ENCODE results near the gene RASSF5.

Gene RASSF5, protein sequence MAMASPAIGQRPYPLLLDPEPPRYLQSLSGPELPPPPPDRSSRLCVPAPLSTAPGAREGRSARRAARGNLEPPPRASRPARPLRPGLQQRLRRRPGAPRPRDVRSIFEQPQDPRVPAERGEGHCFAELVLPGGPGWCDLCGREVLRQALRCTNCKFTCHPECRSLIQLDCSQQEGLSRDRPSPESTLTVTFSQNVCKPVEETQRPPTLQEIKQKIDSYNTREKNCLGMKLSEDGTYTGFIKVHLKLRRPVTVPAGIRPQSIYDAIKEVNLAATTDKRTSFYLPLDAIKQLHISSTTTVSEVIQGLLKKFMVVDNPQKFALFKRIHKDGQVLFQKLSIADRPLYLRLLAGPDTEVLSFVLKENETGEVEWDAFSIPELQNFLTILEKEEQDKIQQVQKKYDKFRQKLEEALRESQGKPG

DNA sequence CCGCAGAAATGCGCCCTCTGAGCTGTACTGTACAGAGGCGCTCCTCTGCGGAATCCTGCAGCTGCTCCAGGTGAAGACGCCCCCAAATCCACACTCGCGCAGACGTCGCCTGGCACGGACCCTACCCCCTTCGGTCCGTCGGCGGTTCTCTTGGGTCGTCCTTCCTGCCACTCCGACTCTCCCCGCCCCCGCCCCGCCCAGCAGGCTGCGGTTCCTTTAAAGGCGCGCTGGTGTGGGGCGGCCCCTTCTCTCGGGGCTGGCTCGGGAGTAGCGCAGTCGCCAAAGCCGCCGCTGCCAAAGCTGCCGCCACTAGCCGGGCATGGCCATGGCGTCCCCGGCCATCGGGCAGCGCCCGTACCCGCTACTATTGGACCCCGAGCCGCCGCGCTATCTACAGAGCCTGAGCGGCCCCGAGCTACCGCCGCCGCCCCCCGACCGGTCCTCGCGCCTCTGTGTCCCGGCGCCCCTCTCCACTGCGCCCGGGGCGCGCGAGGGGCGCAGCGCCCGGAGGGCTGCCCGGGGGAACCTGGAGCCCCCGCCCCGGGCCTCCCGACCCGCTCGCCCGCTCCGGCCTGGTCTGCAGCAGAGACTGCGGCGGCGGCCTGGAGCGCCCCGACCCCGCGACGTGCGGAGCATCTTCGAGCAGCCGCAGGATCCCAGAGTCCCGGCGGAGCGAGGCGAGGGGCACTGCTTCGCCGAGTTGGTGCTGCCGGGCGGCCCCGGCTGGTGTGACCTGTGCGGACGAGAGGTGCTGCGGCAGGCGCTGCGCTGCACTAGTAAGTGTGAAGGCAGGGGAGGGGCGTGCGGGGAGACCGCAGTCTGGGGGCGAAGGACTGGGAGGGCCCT lies at the start of gene RASSF5:
Gene RASSF5, plus strand, starts transcription at position 248 of the 846 bp plus-strand sequence. Its CDS starts 72 bp downstream, at position 320.
- peak; percentile 63 to 86 (median 66) for DNase-seq (ENCODE audit: low read depth in 3 of 3)

DNA sequence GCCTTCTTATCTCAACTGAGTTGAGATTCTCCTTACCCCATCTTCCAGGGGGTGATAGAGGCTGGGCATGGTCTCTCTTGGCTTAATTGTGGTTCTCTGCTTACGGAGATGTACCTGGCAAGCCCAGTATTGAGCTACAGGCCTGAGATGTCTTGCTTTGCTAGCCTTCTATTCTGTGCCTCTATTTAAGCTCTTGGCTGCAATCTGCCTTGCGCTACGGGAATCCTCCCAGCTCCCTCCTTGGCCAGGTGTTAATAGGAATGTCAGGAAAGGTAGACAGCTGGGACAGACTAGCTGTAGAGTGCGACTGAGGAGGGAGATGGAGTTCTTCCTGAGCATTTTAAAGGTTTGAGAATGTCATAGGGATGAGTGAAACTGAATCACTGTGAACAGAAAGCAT lies 47.6 kb upstream of the RASSF5 start:
- no peak for DNase-seq (ENCODE audit: low read depth in 3 of 3)

DNA sequence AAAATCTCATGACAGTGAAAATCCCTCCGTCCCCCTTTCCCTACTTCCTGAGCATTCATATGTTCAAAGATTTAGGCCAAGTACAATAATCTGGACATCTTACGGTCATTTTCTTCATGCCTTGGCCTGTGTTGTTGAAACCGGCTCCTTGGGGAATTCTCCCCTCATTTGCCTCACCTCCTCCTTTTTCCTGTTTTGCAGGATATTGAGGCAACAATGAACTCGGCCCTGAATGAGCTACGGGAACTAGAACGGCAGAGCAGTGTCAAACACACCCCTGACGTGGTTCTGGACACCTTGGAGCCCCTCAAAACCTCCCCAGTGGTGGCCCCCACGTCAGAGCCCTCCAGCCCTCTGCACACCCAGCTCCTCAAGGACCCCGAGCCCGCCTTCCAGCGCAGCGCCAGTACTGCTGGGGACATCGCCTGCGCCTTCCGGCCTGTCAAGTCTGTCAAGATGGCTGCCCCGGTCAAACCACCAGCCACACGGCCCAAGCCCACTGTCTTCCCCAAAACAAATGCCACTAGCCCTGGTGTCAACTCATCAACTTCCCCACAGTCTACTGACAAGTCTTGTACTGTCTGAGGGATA lies 46.4 kb upstream of the RASSF5 start:
- no peak for DNase-seq (ENCODE audit: low read depth in 3 of 3)

DNA sequence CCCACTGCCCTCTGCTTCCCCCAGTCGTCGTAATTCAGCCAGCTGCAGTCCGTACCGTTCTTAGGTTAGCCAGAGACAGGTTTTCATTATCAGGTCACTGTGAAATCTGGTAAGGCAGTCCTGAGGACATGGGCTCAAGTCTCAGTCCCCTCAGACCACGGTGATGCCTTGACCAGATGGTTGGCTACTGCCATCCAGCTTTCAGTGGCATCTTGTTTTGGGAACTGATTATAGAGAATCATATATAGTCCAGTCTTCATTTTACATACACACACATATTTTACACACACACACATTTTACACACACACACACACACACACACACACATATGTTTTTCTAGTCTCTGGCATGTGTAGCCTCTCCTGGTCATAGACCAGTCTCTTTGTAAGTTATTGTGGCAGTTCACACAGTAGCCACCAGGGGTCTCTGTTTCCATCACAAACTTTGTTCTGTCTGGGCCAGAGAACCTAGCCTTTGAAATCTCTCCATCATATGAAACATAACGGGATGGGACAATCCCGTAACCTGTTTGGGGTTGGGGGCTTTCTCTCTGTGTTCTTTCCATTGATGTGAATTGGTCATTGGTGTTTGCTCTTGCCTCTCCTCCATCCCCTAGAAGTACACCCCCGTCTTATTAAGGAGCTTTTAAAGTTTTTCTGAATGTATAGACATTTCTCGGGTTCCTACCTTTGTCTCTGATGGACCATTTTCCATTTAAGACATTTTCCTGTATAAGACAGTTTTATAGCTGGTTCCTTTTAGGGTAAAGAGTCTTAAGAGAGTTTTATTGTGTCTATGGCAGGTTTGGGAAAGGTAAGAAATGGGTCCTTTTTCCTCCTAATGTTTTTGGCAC lies 45.5 kb upstream of the RASSF5 start:
- DNase-seq (ENCODE audit: low read depth in 3 of 3), result peak in 2 of 3 donors; percentile 50 to 62

DNA sequence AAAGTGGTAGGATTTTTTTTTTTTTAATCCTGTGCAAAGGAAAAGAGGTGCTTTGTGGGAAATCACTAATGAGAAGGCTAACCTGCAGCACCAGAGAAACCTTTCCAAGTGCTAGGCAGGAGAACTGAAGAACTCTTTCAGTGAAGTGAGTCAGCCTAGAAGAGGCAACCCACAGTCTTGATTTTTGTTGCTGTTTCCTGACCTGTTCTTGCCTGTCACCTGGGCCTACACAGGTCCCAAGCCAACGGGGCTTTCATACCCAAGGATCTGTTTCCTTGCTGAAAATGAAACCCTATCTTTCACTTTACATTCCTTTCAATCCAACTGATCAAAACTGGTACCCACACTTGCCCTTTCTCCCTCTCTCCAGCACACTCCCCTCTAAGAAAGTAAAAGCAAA lies 44.2 kb upstream of the RASSF5 start:
- no peak for DNase-seq (ENCODE audit: low read depth in 3 of 3)

DNA sequence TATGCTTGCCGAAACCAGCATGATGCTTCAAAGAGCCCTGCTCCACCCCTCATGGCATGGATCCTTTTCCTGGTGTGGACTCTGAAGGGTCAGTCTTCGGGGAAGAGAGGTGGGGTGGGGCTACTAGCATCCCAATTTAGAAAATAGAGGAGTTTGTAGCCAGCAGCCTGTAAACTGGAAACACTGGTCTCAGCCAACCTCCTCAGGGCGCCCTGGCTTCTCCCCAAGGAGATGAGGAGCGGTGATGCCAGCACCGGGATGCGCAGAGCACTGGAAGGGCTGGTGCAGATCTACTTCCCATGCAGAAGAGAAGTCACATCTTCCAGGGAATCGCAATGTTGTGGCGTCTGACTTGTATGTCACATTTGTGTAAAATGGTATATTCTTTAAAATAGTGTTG lies 43.4 kb upstream of the RASSF5 start:
- no peak for DNase-seq (ENCODE audit: low read depth in 3 of 3)

DNA sequence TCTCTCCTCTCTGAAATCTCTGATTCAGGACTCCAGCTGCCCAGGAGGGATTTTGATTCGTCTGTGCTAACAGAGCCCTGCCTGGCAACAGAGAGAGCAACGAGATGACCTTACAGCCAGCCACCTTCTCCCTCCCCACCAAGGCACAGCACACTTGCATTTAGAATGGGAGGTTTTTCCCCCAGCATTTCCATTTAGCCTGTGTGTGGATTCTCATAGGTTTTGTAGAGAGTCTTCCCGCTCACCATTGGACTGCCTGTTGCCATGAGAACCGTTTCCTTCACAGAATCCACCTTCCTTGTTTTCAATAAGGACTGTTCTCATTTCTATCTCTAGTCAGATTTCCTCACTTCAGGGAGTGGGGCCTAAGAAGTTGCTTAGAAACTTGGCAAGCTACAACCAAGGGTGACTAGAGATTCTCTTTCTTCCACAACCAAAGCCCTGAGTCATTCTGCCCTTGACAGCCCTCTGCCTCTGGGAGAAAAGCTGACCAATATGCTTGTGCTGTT lies 42.8 kb upstream of the RASSF5 start:
- no peak for DNase-seq (ENCODE audit: low read depth in 3 of 3)

DNA sequence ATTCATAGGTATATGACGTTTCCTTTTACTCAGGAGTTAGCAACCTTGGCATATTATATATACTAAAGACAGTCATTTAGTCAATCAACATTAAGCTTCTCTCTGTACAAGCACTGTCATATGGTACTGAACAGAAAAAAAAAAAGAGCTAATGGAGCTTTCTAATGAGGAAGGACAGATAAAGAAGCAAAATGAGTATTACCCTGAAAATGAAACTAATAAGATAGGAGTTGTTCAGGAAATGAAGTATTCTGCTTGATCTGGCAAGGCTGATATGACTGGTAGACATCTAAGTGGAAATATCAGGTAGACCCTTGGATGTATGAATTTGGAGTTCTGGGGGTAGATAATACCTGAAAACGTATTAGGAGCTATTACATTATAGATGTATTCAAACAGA lies 41.4 kb upstream of the RASSF5 start:
- DNase-seq (ENCODE audit: low read depth in 3 of 3), result no peak

DNA sequence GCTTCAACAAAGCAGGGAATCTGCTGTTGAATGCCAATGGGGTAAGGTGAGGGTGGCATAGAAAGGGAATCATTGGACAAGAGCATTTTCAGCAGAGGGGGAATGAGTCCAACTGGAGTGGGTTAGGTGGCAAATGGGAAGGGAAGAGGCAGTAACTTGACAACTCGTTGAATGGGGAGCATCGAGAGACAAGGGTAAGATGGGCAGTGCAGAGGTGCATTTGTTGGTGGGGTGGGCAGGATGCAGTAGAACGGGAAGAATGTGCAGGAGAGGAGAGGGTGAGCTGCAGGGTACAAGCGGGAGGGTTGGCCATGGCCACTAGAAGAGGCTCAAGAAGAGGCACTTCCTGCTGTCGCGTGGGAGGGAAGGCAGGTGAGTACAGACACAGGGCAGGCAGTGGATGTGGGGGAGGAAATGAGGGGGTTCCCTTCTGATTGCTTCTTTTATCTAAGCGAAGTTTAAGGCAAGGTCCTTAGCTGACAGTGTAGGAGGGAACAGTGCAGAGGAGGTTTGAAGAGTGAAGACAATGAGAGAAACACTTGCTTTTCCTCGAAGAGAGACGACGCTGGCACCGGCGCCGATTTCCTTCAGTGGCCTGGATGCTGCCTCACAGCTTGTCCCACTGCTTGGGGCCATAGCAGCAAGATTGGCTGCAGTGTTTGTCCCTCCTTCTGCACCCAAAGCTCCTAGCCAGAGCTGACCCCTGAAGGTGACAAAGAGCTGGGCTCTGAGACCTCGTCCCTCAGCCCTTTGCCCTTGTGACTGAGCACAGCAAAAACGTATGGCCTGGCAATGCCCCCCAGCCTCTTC lies 40.3 kb upstream of the RASSF5 start:
- DNase-seq (ENCODE audit: low read depth in 3 of 3), result no peak

DNA sequence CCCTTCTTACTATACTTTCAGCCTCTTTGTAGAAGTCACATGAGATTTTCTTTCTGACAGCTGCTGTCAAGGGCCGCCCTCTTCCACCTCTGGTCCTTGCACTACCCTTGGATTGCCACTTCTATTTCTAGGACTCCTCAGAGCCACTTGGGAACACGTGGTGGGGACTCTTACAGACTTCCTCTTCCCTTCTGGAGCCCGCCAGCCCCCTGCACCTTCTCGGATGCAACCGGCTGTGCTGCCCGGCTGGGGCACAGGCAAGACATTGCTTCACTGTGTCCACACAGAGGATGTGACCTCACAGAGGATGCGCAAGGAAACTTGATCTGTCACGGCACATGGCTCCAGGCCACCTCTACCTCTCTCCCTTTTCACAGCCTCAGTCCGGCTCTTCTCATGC lies 39.4 kb upstream of the RASSF5 start:
- DNase-seq (ENCODE audit: low read depth in 3 of 3), result no peak

DNA sequence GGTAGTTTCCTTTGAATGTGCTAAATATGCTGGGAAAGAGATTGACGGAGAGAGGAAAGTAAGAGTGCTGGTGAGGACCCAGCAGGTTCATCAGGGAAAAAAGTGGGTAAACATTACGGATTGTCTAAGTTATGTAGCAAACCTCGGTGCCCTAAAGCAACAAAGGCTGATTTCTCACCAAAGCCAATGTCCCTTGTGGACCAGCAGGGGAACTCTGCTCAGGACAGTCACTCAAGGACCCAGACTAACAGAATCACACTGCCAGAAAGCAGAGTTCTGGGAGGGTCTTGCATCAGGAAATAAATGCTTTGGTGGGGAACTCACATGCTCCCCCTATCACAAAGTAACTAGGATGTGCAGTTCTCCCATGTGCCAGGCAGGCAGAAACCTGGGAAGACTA lies 38.8 kb upstream of the RASSF5 start:
- DNase-seq (ENCODE audit: low read depth in 3 of 3), result no peak

DNA sequence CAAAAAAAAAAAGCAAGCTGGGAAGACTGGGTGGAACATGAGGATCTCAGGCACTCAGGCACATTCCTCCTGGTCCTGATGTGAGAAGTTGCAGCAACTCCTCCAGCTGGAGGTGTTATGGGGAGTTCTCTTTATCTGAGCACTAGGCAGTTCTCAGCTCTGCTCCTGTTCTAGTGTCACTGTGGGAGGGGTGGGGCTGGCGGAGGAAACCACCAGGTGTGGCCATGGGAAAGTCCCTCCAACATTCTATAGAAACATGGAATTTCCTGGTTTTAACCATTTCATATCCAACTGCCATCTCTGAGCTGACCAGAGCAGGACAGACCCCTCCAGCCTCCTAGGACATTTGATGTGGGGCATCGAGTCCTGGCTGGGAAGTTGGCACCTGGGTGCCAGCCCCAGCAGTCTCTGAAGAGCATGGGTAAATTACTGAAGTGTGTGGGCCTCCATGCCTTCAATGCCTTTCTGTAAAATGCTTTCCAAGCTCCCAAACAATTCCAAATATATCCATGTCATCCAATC lies 37.9 kb upstream of the RASSF5 start:
- no peak for DNase-seq (ENCODE audit: low read depth in 3 of 3)

DNA sequence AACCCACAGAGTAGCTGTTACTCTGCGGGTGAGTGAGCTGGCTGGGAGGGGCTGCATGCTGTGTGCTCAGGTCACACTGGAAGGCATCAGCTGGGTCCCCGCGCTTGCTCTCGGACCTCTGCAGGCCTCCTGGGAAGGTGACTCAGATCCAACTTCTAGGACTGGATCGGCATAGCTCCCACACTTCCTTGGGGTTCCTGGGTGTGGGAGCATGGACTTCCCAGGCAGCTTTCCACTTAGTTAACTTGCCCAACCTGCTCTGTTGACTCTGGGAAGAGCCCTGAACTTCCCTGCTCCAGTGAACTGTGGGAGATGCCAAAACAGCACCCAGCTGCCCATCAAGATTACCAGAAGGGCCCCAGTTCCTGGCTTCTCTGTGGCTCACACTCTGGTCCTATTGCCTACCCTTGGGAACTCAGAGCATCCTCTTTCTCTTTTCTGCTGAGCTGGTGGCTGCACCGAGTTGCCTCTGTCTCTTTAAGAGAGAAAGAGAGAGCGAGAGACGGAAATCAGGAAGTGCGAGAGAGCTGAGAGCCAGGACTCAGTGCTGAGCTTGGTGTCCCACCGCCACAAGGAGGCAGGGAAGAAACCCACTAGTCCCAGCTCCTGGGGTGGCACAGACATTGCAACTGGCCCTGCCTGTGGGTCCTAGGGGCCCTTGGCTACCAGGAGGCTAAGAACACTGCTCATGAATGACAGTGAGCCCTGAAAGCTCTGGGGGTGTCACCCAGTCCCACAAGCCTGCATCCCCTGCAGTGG lies 37.2 kb upstream of the RASSF5 start, which contains the start of gene IKBKE:
Gene IKBKE, plus strand, starts transcription at position 544 of the 759 bp plus-strand sequence. CDS start 2,752 bp downstream, outside the sequence.
- peak in 1 of 3 donors; percentile 23 for DNase-seq (ENCODE audit: low read depth in 3 of 3)

DNA sequence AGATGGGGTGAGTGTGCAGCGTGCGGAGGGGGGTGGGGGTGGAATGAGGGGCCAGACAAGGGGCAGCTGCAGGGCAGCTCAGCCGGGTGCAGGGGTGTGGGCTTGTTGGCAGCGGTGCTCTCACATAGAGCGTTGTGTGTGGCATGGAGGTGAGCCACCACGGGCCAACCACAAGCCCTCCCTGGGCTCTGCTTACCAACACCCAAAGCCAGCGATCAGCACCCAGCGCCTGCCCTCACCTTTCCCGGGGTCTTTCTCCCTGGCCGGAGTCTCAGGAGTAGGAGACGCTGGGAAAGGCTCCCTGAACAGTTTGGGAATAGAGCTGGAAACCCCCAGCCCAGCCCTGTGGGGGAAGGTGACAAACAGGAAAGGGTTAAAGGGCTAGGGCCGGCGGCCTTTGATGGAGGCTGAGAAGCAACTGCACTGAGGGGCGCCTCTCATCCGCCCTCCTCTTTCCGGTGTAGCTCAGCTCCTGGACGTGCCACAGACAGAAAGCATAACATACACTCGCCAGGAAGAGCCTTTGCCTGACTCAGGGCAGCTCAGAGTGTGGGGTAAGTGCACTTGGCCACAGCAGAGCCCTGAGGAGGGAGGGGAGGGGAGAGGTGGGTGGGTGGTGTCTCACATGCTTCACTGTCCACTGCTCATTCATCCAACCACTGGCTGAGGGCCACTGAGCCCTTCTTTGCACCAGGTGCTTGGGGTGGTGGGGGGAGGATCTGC lies 36.5 kb upstream of the RASSF5 start:
- DNase-seq (ENCODE audit: low read depth in 3 of 3), result peak in 1 of 3 donors; percentile 43

DNA sequence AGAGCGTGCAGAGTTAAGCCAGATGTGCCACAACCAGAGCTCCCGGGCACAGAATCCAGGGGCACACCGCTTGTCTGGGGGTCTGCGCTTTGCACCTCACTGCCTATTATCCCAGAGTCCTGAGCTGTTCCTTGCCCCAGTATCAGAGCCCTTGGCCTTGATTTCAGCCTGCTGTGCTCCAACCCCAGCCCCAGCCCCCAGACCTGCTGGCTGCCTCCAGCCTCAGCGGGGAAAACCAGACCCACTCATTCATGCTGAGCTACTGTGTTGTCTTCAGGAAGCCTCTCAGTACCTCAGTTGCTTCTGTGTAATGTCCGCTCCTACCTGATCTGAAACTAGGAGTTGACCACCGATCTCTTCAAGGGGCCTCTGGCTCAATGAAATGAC lies 35.9 kb upstream of the RASSF5 start:
- no peak for DNase-seq (ENCODE audit: low read depth in 3 of 3)

DNA sequence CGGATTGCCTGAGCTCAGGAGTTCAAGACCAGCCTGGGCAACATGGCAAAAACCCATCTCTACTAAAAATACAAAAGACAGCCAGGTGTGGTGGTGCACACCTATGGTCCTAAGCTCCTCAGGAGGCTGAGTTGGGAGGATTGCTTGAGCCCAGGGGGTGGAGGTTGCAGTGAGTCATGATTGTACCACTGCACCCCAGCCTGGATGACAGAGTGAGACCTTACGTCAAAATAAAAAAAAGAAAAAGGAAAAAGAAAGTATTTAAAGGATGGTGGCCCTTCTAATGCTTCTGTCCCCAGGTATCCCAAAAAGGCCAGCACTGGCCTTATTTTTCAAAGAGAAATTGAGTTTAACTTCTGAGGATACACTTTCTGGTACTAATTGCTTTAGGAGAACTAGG lies 35.3 kb upstream of the RASSF5 start:
- DNase-seq (ENCODE audit: low read depth in 3 of 3), result no peak

DNA sequence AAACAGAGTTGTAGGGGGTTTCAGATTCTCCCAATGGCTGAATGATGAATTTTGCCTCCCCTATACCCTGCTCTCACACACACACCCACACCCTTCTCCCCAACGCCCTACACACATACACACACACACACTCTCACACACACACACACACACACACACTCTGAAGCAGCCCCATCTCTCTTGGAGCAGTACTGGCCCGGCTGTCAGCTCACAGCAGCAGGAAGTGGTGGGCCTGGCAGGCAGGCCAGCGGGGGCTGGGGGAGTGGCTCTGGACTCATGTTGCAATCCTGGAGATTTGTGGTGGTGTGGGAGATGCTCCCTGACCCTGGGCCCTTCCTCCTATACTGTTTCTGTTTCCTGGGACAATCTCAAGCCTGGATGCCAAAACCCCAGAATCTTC lies 34.9 kb upstream of the RASSF5 start:
- no peak for DNase-seq (ENCODE audit: low read depth in 3 of 3)

DNA sequence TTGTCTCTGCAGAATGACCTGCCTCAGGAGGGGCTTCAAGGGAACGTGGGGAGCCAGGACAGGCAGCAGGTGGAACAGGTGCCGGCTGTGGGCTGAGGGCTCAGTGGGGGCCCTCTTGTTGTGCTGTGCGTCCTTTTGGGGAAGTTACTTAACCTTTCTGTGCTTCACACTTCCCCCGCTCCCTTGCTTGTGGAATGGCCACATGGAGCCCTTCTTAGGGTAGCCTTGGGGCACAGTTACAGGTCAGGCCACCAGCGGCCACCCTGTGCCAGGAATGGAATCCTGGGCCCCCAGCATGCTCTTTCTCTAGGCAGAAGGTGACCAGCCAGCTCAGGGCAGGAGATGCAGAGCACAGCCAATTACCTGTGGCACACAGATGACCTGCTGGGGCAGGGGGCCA lies 34.4 kb upstream of the RASSF5 start:
- DNase-seq (ENCODE audit: low read depth in 3 of 3), result no peak

DNA sequence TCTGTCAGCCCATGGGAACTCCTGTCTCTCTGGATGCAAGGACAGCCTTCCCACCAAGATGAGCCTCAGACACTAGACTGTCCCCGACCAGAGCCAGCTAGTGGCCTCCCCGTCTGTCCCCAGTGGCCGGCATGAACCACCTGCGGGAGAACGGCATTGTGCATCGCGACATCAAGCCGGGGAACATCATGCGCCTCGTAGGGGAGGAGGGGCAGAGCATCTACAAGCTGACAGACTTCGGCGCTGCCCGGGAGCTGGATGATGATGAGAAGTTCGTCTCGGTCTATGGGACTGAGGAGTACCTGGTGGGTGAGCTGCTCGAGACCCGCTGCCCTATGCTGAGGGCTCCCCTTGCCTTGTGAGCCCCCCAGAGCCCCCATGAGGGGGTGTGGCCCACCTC lies 31.3 kb upstream of the RASSF5 start:
- DNase-seq (ENCODE audit: low read depth in 3 of 3), result no peak
